ENCODE results near the gene ZFP3.
"Not testable (repeated sequence)": the region's sequence is repeated elsewhere in the genome, so short reads cannot be mapped to it uniquely, and the experiment has no call there.

The ZFP3 gene

GRCh38 chr17:5078106-5079028 is at the start of gene ZFP3:
Gene ZFP3, plus strand, starts transcription at chr17:5078467. Its CDS starts 13,038 bp downstream, at chr17:5091505.
- peak; percentile 89 for DNase-seq (ENCODE audit: extremely low spot score)
- no peak for TF ChIP-seq CTCF (IDR thresholded peaks at IDR 0.05; ENCODE audit: control extremely low read depth, extremely low read depth, low read depth, missing control alignments)
- ChIA-PET POLR2A (interaction anchor here (0.6 kb wide), 1 partner anchor 114 kb away, joined by 7 read pairs; no protein-coding TSS in a partner anchor), CTCF (interaction anchor here (0.7 to 2.5 kb wide), 5 partner anchors 11 to 114 kb away, joined by 3 to 8 read pairs (median 3); no protein-coding TSS in a partner anchor)

- DNase-seq (ENCODE audit: extremely low spot score) = not testable (repeated sequence)
- CTCF ChIA-PET = interaction anchor here (0.7 to 5.6 kb wide), 15 partner anchors 9 to 172 kb away, joined by 3 to 52 read pairs (median 4); partner anchors contain the start of genes C17orf107, INCA1 and KIF1C
- POLR2A ChIA-PET = interaction anchor here (0.6 to 0.7 kb wide), 2 partner anchors 14 to 83 kb away, joined by 7 to 9 read pairs; no protein-coding TSS in a partner anchor
These were observed 48.1 kb upstream of the ZFP3 start for GRCh38 chr17:5030168-5030567.

GRCh38 chr17:5031365-5032082 is 46.7 kb upstream of the ZFP3 start:
- CTCF ChIA-PET = interaction anchor here (0.6 to 5.6 kb wide), 21 partner anchors 10 to 240 kb away, joined by 3 to 52 read pairs (median 3); partner anchors contain the start of genes CHRNE, INCA1 and KIF1C
- peak; percentile 91 for DNase-seq (ENCODE audit: extremely low spot score)
- TF ChIP-seq CTCF (IDR thresholded peaks at IDR 0.05; ENCODE audit: control extremely low read depth, extremely low read depth, low read depth, missing control alignments) = peak; percentile 73
- POLR2A ChIA-PET = interaction anchor here (0.6 kb wide), 1 partner anchor 130 kb away, joined by 3 read pairs; no protein-coding TSS in a partner anchor

GRCh38 chr17:5032865-5033264 is 45.4 kb upstream of the ZFP3 start:
- TF ChIP-seq CTCF (IDR thresholded peaks at IDR 0.05; ENCODE audit: control extremely low read depth, extremely low read depth, low read depth, missing control alignments) = no peak
- DNase-seq (ENCODE audit: extremely low spot score) = no peak
- POLR2A ChIA-PET = no interaction called here
- CTCF ChIA-PET = interaction anchor here (3.7 kb wide), 1 partner anchor 15 kb away, joined by 35 read pairs; no protein-coding TSS in a partner anchor

- ChIA-PET CTCF (no interaction called here), POLR2A (no interaction called here)
- TF ChIP-seq CTCF (IDR thresholded peaks at IDR 0.05; ENCODE audit: control extremely low read depth, extremely low read depth, low read depth, missing control alignments) = no peak
These were observed 44.8 kb upstream of the ZFP3 start for GRCh38 chr17:5033352-5034015.

GRCh38 chr17:5034063-5034462 is 44.2 kb upstream of the ZFP3 start:
- TF ChIP-seq CTCF (IDR thresholded peaks at IDR 0.05; ENCODE audit: control extremely low read depth, extremely low read depth, low read depth, missing control alignments) = no peak
- DNase-seq (ENCODE audit: extremely low spot score) = no peak
- ChIA-PET CTCF (no interaction called here), POLR2A (interaction anchor here (0.7 kb wide), 1 partner anchor 17 kb away, joined by 3 read pairs; no protein-coding TSS in a partner anchor)

More at GRCh38 chr17:5033352-5034015, 44.8 kb upstream of the ZFP3 start:
- no peak for DNase-seq (ENCODE audit: extremely low spot score)
